GDM1 (cell line): ENCODE measurements around the gene CAPN7.

Experiments used
- DNase-seq: peaks from one replicate; lab custom pipeline; 2025; lab: John Stamatoyannopoulos, UW

The CAPN7 gene

DNA sequence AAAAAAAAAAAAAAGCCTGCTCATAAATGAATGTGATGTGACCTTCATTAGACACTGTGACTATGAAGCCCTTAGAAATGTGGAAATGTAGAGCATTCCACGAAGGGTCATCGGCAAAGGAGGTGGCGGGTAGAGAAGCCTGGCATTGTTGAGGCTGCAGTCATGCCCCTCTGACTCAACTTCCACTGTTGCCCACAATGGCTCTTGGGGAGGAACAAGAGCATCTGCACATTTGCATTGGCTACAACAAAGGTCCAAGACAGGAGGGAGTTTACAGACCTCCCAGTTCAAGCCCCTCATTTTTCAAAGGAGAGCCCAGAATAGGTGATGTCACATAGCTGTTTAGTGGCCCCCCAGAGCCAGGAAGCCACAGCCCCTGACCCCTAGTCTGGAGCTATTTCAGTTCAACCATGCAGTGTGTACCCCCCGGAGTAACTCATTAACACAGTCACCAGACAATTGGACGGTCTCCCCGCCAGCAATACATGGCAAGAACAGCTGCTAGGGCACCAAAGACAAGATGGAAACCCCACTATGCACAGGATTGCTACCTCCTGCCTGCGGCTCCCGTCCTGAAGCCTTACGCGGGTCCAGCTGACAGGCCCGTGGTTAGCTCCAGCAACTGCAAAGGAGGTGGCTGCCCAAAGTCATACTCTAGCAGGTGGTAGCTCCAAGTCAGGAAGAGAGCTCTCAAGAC, 70.1 kb downstream of the CAPN7 start:
- DNase-seq: no peak

DNA sequence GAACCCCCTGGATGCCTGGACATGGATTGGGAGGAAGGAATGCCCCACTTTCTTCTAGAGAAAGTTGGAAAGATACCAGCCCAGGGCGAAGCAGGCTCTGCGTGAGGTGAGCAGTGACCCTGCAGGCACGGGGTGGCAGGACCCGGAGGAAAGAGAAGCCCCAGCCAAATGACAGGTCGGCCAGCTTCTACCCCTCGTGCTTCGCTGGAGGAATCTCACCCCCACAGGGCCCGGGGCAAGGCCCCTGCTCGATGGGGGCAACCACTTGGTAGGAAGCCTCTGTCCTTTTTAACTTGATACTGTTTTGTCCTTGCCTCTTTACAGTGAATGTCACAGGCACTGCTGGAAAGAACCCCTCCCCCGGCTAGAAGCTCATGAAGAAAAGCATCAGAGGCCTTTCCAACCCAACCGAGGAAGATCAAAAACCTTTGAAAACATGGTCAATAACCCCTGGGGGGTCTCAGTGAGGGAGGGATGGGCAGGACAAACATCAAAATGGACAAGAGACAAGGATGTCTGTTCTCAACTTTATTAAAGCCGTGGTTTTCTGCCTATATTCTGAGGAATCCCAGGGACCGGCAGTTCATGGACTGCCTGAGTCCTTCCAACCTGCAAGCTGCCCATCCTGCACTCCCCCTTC, 71.9 kb downstream of the CAPN7 start:
- DNase-seq: no peak

DNA sequence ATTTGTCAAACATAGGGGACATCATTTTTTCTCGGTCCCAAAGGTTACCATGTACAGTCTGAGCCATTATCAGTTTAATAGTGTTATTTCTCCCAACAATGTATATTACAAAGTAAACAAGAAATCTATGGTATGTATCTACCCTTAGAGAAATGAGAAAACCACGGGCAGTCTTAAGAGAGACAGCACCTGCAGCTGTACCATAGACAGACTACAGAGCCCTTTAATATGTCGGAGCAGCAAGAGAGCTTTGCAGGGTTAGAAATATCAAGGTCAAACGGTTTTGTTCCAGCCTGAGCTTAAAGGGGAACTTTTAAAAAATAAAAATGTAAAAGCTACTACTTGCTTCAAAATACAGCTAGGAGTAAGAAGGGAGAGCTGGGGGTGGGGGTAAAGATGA, 73.2 kb downstream of the CAPN7 start:
- no peak for DNase-seq

GRCh38 chr3:15279671-15280402, 73.8 kb downstream of the CAPN7 start:
- DNase-seq: no peak

DNA sequence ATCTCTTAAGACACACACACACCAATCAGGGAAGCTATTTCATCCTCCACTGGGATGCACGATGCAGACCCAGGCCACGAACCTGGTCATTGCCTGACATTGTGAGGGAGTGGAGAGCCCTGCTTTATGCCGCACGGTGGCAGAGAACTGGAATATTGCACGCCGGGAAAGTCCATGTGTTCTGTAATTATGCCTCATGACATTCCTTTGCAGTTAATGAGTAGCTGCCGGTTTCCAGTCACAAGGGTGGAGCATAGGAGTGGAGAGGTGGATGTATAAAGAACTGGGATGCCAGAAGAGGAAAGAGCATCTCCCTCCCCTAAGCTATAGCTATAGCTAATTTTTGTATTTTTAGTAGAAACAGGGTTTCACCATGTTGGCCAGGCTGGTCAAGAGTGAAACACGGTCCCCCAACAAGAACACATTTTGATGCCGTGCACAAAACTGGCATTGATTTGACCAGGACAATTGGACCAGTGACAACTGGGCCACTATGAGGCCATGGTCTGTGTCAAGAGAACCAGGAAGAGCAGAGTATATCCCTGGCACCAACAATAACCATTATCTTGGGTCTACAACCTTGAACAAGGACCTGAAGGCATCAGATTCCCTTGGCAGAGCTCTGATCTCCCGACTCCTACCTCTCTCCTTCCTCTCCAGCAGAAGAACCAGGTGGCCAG, 74.9 kb downstream of the CAPN7 start:
- no peak for DNase-seq

DNA sequence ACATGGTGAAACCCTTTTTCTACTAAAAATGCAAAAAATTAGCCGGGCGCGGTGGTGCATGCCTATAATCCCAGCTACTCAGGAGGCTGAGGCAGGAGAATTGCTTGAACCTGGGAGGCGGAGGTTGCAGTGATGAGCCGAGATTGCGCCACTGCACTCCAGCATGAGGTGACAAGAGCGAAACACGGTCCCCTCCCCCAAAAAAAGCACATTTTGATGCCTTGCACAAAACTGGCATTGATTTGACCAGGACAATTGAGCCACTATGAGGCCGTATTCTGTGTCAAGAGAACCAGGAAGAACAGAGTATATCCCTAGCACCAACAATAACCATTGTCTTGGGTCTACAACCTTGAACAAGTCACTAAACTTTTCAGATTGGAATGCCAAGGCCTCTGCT, 75.8 kb downstream of the CAPN7 start:
- no peak for DNase-seq

DNA sequence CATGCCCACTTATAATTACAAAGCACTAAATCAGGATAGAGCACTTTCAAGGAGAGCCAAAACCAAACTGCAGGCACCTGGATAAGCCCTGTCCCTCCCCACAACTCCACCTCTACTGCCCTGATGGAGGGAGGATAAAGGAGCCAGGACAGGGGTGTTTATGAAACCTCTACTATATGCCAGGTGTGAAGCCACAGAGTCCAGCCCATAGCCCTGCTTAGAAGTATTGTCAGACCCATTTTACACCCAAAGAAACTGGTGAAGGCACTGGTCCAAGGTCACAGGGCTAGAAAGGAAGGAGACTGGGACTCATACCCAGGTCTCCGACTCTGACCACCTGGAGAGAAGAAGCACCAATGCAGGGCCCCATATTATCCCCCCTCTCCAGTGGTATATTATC, 77.7 kb downstream of the CAPN7 start:
- no peak for DNase-seq

DNA sequence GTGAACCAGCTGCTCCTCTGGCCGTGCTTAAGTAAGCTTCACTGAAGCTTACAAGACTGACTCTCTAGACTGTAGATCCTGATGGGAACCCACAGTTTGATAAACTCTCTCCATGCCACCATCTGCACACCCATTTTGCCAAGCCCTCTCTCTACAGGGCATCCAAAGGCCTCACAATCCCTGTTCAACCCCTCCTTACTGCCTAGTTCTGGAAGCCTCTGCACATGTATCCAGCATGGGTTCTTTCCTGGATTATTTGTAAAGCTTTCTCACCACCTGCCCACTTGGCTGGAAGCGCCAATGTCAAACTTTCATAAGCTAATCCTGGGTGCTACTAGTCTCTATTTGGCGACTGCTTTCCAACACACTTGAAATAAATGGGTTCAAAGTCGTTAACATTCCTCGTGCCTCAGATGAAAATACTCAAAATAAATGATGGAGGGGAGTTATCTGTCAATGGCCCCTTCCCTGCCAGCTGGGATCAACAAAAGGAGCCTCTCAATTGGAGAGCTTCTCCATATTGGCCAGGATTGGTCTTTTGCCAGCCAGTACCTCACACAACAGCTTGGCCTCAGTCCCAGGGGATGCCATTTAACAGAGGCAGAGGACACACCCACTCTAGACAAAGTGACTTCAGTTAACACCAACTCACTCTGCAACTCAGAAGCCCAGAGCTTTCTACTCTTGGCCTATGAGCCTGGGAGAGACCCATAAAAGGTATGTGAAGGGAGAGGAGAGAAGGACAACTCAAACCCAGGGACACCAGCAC, 78.3 kb downstream of the CAPN7 start:
- DNase-seq: no peak

DNA sequence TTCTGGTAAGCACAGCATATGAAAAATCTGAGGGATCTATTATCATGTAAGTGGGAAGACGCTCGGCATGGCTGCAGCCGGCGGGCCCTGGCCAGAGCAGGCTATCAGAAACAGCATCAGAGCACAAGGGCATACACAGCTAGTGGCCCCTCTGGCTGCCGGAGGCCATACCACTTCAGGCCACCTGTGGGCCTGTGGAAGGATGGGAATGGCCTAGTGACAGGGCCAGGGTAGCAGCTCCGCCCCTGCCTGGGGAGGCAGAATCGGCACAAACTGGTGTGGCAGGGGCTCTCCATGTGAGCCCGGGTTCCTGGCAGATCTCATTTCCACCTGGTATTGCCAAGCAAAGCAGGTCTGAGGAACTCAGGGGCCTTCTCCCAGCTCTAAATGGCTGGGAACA, 80.0 kb downstream of the CAPN7 start:
- no peak for DNase-seq

DNA sequence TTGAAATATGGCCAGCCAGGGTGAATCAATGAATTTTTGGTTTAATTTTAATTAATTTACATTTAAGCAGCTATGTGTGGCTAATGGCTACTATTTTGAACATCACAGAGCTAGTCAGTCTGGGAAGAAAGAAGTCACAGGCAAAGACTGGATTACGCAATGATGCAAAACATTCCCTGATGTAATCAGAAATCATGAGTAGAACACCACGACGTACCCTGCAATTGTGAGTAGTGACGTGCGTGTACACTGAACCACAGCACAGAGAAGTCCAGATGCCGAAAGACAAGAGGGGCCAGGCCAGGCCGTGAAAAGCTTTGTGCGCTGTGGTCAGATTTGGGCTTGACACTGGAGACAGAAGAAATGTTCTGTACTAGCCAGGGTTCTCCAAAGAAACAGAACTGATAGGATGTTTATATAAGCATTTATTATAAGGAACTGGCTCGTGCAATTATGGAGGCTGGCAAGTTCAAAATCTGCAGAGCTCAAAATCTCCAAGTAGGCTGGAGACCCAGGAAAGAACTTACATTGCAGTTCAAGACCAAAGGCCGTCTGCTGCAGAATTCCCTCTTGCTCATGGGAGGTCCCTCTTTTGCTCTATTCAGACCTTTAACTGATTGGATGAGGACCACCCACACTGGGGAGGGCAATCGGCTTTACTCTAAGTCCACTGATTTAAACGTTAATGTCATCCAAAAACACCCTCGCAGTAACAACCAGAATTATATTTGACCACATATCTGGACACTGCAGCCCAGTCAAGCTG, 81.7 kb downstream of the CAPN7 start:
- DNase-seq: no peak

GRCh38 chr3:15288331-15289035, 82.4 kb downstream of the CAPN7 start:
- DNase-seq: no peak

DNA sequence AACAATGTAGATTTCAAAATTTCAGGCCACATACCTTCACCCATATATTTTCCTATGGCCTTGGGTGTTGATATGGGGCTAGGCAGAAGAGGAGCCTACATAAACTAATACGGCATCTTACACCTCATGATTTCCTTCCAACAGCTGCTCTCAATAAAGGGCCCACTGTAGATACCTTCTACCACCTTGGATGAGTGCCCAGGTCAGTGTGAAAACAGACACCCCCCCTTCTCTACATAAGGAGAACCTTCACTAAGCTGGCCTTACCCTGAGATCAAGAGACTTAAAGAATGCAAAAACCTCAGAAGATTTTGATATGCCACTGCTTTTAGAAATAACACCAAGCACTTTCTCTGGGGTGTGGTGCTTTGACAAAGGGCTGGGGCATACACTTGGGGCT, 83.6 kb downstream of the CAPN7 start:
- DNase-seq: no peak

- DNase-seq: no peak
Observed at GRCh38 chr3:15290736-15291135, 84.7 kb downstream of the CAPN7 start.

DNA sequence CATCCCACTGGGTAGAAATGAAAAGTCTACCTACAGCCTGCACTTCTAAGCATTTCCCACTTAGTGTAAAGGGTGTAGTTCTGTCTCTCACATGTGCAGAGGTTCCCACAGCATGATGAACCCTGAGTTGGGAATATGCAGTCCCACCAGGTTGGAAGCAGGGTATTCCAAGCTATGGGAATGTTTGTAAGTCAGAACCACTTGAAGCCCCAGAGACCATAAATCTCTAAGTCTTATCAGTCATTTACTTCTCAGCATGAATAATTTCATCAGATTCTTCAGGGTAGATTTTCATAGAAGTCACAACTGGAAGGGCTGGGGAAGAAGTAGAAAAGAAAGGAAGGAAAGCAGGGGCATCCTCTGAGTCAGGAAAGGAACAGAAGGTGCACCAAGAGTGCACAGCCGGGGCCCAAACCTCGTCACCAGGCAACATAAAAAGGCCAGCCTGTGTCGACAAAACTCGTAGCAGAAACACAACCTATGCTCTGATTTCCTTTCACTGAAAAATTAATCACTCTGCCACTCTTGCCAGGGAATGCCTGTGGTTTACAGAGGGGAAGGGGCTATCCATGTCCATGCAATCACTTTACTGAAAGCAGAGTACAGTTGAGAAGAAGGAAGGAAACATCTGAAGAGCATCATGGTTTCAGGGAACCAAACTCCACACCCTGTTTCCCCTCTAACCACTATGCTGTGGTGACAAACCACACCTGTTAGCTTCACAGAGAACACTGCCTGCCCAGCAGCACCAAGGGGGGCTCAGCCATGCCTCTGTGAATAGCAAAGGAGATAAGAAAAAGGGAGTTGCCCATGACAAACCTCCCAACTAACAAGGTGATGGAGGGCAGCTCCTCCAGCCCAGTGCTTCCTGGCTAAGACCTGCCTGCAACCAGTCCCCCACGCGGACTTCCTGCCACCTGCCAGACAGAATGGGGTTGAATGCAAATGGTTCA, 85.8 kb downstream of the CAPN7 start:
- peak; percentile 74 for DNase-seq

GRCh38 chr3:15292765-15293522, 86.9 kb downstream of the CAPN7 start:
- no peak for DNase-seq

GRCh38 chr3:15294929-15295328, 88.9 kb downstream of the CAPN7 start:
- no peak for DNase-seq

- DNase-seq: no peak
Observed at GRCh38 chr3:15295506-15295905, 89.5 kb downstream of the CAPN7 start.

- DNase-seq: no peak
Observed at GRCh38 chr3:15297608-15298350, 91.7 kb downstream of the CAPN7 start.
